ENCODE data around the gene VTI1A. TPM values are rescaled to one million over a fixed set of nuclear protein-coding genes. Genes with fewer than 3 reads are reported as not detected.

VTI1A gene
- total and polyA plus RNA-seq, 2 of the 8 experiments (the other 6 are each of a cell fraction or from before 2014, with no cell fraction given): 6.0 to 20.0 TPM

DNA sequence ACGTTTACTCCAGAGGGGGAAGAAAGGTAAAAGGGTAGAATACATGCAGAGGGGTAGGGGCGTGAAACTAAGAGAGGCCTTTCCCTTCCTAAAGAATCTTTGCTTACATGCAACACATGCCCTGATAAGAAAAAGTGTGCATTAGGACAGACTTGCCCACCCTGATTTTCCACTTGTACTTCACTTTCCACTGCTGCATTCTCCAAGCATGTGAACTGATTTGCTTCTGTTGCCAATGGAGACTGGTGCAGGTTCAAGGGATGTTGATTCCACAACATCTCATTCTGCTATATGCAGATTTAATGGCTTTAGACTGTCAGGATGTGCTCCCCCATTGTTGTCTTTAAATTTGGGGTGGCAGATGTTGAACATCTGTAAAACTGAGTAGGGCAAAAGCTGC is 265.5 kb downstream of the VTI1A start (continued):
- TF ChIP-seq SRF (IDR thresholded peaks at IDR 0.05; ENCODE audit: low read depth, low read length) (no peak), SP2 (IDR thresholded peaks at IDR 0.05; ENCODE audit: low read length) (no peak)
